NCI-H1930 (cell line): ENCODE data around the gene PELI3.

Experiments used
- DNase-seq, 2 experiments: peaks; one replicate each; lab custom pipeline; 2025; lab: John Stamatoyannopoulos, UW

Gene PELI3

GRCh38 chr11:66505276-66505816 lies 38.6 kb downstream of the PELI3 start:
- DNase-seq = no peak

- DNase-seq = no peak
Observed at GRCh38 chr11:66509131-66509561, 42.4 kb downstream of the PELI3 start.

- DNase-seq = peak; percentile 42 to 80
Observed at GRCh38 chr11:66510271-66510989, 43.7 kb downstream of the PELI3 start, which contains the start of gene BBS1. BBS1 (plus strand) TSS chr11:66510635; CDS start chr11:66510660, 25 bp downstream.

GRCh38 chr11:66510990-66511339 lies 44.3 kb downstream of the PELI3 start:
- no peak for DNase-seq

- DNase-seq = no peak
Observed at GRCh38 chr11:66523611-66524010, 56.9 kb downstream of the PELI3 start.

GRCh38 chr11:66524304-66525040 lies 57.8 kb downstream of the PELI3 start:
- no peak for DNase-seq
